HG03066 (cell line): ENCODE data around the gene MRAP2.
"Not testable (repeated sequence)": the region's sequence is repeated elsewhere in the genome, so short reads cannot be mapped to it uniquely, and the experiment has no call there.

Experiments used
- ATAC-seq: cut with Tn5 transposase; IDR thresholded peaks from one replicate; pipeline ENCODE4 v1.9.1; 2021; ENCODE audit warnings: low read depth; ENCODE audit not compliant: unreplicated experiment

MRAP2 gene

DNA sequence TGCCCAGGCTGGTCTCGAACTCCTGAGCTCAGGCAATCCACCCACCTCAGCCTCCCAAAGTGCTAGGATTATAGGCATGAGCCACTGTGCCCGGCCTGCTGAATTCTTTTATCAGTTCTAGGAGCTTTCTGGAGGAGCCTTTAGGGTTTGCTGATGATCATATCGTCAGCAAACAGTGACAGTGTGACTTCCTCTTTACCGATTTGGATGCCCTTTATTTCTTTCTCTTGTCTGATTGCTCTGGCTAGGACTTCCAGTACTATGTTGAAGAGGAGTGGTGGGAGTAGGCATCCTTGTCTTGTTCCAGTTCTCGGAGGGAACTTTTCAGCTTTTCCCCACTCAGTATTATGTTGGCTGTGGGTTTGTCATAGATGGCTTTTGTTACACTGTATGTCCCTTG is 35.3 kb downstream of the MRAP2 start:
- ATAC-seq: not testable (repeated sequence)

DNA sequence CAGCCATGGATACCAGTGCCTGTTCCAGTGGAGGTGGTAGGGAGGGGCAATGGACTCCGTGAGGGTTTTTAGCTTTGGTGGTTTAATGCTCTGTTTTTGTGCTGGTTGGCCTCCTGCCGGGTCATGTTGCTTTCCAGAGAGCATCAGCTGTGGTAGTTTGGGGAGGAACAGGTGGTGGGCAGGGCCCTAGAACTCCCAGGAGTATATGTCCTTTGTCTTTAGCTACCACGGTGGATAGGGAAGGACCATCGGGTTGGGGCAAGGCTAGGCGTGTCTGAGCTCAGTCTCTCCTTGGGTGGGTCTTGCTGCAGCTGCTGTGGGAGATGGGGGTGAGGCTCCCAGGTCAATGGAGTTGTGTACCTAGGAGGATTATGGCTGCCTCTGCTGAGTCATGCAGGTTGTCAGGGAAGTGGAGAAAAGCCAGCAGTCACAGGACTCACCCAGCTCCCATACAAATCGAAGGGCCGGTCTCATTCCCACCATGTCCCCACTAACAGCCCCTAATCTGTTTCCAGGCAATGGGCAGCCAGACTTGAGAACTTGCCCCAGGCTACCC is 38.9 kb downstream of the MRAP2 start:
- no peak for ATAC-seq

DNA sequence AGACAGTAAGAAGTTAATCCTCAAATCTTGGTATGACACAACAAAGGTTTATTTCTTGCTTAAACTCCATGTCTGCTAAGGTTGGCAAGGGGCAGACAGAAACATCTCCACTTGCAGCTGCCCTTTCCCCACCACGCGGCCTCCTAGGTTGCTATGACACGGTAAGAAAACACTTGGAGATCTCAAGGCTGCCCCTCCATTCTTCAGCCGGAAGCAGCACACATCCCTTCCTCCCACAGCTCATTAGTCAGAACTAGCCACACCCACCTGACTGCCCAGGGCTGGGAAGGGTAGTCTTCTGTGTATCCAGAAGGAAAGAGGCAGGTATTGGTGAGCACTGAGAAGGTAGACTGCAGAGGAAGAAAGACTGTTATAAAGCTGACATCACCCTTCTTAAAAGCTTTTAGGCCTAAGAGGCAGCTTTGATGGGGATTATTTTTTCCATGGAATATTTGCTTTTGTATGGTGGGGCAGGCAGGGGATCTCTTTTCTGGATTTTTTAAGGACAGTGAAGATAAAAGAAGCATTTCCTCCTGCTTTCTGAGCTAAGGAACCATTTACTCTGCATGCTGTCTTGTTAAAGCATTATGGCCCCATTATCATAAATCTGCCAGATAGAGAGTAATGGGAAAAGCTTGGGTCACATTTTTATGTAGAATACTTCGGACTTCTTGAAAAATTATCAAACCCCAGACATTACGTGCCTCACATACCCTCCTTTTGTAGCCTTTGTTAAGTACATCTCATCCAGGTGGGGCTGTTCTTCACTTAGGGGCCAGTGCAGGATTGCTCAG is 41.6 kb downstream of the MRAP2 start:
- ATAC-seq: no peak

DNA sequence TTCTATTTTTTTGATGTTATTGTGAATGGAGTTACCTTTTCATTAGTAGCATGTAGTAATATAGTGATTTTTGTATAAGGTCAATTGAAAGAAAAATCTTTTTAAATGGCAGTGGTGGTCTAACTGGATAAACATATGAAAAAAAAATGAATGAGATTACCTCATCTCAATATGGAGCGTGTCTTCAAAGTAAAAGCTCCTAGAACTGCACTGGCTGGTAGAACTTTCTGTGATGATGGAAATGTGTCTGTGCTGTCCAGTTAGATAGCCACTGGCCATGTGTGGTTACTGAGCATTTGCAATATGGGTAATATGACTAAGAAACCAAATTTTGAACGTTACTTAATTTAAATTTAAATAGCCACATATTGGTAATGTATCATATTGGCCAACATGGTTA is 44.1 kb downstream of the MRAP2 start:
- no peak for ATAC-seq

DNA sequence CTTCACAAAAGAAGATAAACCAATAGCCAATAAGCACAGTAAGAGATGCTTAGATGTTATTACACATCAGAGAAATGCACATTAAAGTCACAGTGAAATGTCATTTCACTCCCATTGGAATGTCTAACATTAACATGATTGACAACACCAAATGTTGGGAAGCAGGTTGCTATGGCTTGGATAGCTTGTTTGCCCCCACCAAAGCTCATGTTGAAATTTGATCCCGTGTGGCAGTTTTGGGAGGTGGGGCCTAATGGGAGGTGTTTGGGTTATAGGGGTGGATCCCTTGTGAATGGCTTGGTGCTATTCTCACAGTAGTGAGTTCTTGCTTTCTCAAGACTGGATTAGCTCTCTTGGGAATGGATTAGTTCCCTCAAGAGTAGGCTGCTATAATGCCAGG is 44.8 kb downstream of the MRAP2 start:
- ATAC-seq: no peak

DNA sequence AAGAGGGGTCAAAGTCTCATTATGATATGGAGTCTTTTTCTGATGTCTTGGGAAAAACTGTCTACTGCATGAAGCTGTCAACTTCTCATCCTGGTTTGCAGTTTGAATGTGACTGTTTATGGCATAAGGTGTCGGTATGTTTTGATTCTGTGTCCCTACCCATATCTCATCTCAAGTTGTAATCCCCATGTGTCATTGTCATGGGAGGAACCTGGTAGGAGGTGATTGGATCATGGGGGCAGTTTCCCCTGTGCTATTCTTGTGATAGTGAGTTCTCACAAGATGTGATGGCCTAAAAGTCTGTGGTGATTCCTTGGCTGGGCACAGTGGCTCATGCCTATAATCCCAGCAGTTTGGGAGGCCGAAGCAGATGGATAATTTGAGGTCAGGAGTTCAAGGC is 47.6 kb downstream of the MRAP2 start:
- no peak for ATAC-seq

DNA sequence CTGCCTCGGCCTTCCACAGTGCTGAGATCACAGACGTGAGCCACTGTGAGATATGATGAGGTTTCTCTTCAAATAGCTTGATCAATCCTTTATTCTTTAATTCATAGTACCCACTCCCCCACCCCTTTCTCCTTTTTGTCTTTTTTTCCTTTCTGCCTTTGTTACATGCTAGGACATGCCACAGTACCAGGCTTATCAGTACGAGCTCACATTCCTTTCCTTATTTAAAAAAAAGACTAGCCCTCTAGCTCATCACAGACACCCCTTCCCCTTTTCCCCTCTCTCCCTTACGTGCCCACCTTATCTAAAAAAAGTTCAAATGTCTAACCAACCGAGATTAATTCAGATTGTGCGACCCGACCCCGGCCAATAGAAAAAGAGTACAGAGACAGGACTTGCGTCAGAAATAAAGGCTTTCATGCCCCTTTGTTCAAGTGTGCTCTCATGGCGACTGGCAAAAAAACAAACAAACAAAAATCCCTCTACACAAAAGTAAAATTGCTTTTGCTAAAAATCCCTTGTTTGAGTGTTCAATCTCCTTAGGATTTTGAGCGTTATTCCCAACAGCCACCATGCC is 49.2 kb downstream of the MRAP2 start:
- ATAC-seq: no peak

DNA sequence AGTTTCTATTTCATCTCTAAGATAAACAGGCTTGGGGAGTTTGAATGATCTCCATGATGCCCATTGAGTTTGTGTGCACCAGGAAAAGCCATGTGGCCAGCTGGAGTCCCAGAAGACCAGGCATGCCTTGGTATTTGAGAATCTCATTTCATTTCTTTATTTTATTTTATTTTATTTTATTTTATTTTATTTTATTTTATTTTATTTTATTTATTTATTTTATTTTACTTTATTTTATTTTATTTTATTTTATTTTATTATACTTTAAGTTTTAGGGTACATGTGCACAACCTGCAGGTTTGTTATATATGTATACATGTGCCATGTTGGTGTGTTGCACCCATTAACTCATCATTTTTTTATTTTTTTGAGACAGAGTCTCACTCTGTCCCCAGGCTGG is 51.1 kb downstream of the MRAP2 start:
- ATAC-seq: not testable (repeated sequence)

DNA sequence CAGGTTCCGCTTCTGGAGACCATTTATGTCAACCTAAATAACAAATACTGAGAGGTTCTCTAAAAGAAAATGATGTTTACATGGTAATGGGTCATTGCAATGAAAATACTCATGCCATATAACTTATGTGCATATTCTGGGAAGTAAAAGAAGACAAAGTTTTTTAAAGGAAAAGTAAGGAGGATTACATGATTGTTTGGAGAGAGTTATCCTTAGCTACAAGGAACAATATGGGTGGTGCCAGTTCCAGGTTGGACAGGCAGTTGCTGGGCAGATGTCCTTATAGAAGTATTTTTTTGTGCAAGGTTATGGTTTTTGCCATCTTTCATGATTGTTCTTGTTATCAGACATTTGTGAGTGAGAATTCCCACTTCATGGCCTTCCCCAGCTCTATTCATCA is 52.5 kb downstream of the MRAP2 start:
- no peak for ATAC-seq

DNA sequence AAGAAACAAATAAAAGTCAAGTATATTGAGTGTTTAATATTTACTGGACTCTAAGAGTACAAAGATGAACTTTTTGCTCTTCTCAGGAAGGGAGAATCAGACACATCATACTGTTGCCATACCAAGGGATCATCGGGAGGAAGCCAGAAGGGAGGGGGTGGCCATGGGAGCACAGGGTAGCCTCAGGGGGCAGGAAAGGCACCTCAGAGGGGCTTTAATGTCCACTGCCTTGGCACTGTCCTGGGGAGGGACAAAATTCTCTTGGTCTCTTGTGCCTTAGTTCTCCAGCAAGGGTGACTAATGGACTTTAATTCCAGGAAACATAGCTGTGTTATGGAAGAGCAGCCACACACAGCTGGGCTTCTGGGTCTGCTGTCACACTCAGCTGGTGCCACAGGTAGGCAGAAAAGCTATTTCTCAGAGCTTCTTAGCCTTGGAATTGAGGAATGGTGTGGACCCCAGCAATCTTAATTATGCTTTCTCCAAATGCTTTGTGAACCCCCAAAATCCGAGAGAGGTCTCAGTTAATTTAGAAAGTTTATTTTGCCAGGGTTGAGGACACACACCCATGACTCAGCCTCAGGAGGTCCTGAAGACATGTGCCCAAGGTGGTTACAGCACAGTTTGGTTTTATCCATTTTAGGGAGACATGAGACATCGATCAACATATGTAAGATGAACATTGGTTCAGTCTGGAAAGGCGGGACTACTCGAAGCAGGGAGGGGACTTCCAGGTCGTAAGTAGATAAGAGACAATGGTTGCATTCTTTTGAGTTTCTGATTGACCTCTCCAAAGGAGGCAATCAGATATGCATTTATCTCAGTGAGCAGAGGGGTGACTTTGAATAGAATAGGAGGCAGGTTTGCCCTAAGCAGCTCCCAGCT is 53.2 kb downstream of the MRAP2 start:
- ATAC-seq: no peak

DNA sequence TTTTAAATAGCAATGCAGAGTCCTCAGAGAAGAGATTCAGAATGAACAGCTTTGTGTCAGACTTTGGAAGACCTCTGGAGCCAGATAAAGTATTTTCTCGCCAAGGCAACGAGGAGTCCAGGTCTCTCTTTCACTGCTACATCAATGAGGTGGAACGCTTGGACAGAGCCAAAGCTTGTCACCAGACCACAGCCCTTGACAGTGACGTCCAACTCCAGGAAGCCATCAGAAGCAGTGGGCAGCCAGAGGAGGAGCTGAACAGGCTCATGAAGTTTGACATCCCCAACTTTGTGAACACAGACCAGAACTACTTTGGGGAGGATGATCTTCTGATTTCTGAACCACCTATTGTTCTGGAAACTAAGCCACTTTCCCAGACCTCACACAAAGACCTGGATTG is 55.5 kb downstream of the MRAP2 start:
- no peak for ATAC-seq

DNA sequence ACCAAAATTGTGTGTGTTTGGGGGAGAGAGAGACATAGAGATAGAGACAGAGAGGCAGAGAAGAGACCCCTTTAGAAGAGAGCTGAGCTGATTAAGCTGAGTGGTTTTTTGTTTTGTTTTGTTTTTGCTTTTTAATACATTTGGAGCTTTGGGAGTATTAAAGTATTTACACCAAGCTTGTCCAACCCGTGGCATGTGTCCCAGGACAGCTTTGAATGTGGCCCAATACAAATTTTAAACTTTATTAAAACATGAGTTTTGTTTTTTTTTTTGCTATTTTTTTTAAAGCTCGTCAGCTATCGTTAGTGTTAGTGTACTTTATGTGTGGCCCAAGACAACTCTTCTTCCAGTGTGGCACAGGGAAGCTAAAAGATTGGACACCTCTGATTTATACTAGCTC is 56.0 kb downstream of the MRAP2 start:
- no peak for ATAC-seq

DNA sequence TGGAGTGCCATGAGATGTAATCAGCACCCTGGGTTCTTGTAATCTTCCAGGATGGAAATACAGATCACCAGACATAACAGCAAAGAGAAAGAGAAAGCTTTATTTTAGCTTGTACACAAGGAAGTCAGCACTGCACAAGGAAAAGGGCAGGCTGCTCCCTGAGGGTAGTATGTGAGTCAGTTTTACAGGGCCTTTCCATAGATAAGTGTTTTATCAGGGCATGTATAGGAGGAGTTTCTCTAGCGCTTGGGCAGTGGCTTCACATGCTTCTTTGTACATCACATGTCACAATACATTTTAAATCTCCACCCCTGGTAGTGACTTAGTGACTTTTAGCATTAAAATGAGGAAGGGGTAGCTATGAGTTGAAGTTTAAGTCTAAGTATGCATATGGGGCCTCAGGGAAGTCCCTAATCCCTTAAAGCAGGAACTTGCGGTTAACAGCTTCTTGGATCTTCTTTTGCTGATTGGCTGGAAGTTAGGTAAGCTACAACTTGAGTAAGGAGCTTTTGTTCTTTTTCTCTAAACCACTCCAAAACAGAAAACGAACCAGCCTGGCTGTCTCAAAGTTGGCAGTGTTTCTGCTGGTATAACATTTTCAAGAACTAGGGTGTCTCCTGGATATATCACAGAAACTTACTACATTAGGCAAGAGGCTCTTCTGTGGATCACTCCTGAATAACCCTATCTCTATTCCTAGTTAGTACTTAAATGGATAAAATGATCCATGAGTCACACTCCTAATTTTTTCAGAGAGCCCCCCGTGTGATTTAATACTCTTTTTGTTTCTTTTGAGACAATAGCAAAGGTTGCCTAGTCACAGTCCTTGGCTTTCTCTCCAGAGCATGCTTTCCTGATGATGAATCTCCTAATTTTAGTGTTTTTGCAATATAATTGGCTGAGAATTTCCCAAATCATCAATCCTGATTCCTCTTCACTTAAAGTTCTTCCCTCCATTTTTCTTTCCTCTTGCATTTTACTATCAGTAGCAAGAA is 60.2 kb downstream of the MRAP2 start:
- no peak for ATAC-seq

DNA sequence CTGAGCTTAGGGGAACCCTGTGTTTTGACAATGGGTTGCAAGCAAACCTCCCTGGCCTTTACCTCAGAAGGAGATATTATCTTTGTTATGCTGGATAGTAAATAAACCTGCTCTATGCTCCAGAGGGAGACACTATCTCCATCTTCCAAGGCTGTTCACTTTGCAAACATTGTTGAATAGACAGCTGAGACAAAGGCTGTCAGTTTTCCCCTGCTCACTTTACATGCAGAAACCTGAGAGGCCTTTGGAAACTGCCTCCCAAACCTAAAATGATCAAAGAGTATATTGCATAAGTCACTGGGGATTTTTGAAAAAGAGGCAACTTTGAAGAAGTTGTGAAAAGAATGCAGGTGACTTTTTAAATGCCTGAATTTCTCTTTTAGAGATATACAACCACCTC is 61.6 kb downstream of the MRAP2 start:
- no peak for ATAC-seq

DNA sequence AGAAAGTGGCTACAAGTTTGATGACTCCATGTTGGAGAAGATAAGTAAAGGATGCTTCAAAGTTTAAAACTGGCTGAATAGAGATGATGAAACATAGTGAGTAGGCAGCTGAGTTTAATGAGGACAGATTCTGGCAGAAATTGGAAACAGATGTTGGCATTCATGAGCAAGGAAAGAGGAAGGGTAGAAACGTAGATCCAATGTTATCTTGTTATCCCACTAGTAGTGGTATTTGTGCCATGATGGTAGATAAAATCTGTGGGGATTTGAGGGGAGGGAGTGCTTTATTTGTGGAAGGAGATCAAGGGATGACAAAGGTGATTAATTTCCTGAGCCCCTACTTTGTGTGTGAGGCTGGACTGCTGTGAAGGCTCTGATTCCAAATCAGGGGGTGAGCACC is 69.5 kb downstream of the MRAP2 start:
- ATAC-seq: no peak

DNA sequence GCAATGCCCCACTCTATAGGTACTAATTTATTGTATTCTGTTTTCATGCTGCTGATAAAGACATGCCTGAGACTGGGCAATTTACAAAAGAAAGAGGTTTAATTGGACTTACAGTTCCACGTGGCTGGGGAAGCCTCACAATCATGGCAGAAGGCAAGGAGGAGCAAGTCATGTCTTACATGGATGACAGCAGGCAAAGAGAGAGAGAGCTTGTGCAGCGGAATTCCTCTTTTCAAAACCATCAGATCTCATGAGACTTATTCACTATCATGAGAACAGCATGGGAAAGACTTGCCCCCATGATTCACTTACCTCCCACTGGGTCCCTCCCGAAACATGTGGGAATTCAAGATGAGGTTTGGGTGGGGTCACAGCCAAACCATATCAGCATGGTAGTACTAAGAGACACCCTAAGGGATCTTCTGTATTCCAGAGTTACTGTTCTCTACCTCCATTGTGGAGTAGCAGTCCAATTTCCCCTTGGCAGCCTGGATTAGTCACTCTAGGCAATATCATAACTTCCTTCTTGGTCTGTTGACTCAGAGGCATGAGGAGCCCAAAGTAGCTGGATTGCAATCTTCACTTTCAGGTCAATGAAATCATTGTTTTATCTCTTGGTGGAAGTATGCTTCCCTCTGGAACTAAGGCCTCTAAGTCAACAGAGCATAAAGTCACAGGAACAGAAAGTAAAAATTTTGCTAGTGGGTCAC is 71.8 kb downstream of the MRAP2 start:
- ATAC-seq: not testable (repeated sequence)

DNA sequence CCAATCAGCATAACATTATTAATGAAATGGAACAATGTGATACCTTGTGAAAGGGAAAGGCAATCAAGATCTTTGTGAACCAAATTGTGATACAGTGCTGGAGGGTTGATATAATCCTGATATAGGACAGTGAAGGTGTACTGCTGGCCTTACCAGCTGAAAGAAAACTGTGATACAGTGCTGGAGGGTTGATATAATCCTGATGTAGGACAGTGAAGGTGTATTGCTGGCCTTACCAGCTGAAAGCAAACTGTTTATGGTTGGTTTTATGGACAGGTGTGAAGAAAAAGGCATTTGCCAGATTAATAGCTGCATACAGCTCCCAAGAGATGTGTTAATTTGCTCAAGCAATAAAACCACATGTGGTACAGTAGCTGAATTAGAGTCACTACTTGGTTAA is 73.9 kb downstream of the MRAP2 start:
- ATAC-seq: no peak

DNA sequence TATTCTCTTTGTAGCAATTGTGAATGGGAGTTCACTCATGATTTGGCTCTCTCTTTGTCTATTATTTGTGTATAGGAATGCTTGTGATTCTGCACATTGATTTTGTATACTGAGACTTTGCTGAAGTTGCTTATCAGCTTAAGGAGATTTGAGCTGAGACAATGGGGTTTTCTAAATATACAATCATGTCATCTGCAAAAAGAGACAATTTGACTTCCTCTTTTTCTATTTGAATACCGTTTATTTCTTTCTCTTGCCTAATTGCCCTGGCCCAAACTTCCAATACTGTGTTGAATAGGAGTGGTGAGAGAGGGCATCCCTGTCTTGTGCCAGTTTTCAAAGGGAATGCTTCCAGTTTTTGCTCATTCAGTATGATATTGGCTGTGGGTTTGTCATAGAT is 77.8 kb downstream of the MRAP2 start:
- ATAC-seq: not testable (repeated sequence)

DNA sequence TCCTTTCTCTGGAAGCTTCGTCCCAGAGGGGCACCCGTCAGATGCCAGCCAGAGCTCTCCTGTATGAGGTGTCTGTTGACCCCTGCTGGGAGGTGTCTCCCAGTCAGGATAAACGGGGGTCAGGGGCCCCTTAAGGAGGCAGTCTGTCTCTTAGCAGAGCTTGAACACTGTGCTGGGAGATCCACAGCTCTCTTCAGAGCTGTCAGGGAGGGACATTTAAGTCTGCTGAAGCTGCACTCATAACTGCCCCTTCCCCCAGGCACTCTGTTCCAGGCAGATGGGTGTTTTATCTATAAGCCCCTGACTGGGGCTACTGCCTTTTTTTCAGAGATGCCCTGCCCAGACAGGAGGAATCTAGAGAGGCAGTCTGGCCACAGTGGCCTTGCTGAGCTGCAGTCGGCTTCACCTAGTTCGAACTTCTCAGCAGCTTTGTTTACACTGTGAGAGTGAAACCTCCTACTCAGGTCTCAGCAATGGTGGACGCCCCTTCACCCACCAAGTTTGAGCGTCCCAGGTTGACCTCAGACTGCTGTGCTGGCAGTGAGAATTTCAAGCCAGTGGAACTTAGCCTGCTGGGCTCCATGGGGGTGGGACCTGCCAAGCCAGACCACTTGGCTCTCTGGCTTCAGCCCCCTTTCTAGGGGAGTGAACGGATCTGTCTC is 81.5 kb downstream of the MRAP2 start:
- ATAC-seq: not testable (repeated sequence)
